NCI-H510A treated with DMSO at 0.1 percent for 48 hours (cell line): ENCODE measurements around the gene DMAC1.

Experiments used
- DNase-seq: peaks from one replicate; lab custom pipeline; 2025; lab: John Stamatoyannopoulos, UW

Gene DMAC1, protein sequence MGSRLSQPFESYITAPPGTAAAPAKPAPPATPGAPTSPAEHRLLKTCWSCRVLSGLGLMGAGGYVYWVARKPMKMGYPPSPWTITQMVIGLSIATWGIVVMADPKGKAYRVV

DNA sequence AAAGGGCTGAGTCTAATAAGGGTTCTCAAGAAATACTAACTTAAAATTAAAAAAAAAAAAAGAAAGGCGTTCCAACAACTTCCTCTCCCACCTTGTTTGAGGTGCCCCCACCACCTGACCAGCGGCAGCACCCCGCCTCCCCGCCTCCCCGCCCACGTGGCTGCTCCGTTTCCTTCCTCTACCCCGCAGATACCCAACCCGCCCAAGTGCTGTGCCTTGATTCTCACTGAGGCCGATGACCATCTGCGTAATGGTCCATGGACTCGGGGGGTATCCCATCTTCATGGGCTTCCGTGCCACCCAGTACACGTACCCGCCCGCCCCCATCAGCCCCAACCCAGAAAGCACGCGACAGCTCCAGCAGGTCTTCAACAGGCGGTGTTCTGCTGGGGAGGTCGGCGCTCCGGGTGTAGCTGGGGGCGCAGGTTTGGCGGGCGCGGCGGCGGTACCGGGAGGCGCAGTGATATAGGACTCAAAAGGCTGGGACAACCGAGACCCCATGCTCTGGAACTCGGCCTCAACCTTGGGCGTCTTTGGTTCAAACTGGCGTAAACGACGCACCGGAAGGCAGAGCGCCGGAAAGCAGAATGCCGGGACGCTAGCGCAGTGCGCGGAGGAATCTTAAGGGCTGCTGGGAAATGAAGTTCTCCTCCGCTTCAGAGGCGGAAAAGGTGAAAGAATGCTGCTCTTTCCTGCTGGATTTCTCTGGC, at the start of gene DMAC1:
DMAC1 (minus strand) TSS at position 545 of the 710 bp plus-strand sequence; CDS start at position 501, 44 bp downstream.
- DNase-seq, result peak; percentile 53

DNA sequence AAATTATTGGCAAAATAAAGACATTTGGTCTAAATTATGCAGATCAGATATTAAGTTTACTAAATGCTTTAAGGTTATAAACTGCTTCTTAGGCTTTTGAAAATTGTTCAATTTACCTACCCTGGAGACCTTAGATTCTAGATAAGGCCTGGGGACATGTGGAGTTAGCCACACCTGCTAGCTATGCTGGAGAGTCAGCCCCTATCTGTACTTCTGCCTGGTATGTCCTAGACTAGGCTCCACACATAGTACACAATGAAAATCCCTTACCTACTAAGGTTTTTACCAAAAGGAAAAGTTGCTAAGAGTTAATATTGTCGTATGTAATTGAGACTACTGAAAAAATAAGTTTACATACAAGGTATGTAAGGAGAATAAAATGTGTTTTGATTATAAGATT, 49.8 kb upstream of the DMAC1 start:
- DNase-seq, result no peak

DNA sequence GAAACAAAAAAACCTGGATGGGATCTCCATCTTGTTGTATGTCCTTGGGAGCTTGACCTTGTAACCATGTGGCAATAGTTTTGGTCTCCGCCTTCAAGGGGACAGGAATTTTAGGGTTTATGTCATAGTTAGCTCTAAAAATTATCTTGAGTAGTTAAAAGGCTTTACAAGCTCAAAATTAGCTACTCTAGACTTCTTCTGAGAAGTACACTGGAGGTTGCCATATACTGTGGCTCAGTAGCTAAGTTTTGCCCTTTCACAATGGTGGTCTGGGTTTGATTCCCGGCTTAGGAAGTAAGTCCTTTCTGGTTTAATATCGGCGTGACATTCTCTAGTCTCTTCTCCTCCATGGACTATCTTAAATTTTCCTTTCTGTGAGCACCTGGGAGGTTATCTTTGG, 48.9 kb upstream of the DMAC1 start:
- DNase-seq, result no peak

DNA sequence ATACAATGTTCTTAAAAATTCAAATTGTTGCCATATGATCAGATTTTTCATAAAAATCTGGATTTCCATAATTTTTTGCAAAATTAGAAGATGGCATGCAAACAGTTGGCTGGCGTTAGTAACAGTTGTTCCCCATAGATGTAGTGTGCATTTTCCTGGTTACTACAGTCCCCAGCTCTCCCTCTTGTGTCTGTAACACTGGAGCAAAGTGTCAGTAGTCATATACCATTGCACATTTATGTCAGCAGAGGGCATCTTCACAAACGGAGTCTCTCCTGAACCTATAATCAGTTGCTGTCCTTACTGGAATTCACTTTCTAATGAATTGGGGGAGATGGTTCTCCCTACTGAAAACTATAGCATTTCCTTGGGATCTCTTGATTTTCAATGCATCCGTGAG, 44.7 kb upstream of the DMAC1 start:
- no peak for DNase-seq

DNA sequence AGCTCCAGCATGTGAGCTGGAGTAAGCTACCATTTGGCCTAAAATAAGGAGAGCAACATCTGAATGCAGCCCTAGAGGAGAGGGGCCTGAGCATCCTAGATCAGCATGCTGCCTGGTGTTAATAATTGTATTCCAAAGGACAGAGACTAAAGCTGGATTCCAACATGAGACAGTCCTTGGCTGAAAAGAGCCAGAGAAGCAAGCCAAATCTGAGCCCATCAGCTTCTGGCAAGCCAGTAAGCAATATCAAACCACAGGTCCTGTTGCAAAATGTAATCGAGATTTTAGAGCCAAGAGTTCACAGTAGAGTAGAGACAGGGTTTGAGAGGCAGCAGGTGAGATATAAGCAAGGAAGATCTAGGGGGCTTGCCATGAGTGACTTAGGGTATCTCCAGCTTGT, 42.3 kb upstream of the DMAC1 start:
- no peak for DNase-seq

DNA sequence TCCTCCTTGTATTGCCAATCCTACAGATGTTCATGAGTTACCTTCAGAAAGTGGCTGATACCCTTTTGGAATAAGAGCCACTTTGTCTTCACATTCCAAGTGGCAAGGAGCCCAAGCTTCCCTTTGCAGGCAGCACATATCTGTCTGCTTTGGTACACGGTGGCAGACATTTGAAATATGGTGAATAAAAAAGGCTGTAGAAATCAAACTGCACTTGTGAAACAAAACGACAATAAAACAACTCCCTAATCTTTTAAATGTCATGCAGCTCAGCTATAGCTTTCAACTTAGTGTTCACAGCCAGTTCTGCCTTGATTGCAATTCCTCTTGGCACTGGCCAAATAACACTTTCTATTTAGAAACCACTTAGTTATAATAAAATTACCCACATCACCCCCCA, 35.0 kb upstream of the DMAC1 start:
- DNase-seq, result no peak

DNA sequence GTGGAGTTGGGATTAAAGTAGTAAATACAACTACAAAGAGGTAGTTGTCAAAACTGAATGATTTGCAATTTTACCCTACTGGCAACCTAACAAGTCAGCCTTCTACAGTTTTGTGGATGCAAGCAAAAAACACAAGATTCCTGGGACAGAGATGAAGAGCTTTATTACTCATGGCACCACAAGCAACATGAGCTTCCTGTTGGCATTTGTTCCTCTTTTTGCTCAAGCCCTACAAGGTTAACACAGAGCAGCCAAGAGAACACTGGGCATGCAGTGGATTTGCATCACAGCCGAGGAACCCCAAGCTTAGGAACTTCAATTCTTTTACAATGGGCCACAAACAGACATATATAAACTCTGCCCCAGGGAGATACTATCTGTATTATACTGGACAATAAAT, 28.8 kb upstream of the DMAC1 start:
- DNase-seq, result no peak

DNA sequence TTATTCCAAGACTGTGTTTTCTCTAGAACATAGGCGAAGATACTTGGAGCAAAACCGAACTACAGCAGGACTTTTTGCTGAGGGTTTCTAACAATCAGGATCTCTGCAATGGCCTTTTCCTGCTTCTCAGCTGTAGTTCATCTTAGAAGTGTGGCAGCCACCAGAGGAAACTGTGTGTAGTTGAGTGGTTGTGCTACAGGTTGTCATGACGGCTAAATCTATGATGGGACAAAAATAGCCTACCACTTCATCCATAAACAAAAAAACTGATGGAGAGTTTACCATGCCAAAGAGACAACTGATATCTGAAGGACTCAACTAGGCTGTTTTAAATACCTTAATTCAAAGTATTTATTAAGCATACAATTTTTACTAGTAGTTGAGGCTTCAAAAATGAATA, 28.2 kb upstream of the DMAC1 start:
- DNase-seq, result no peak

DNA sequence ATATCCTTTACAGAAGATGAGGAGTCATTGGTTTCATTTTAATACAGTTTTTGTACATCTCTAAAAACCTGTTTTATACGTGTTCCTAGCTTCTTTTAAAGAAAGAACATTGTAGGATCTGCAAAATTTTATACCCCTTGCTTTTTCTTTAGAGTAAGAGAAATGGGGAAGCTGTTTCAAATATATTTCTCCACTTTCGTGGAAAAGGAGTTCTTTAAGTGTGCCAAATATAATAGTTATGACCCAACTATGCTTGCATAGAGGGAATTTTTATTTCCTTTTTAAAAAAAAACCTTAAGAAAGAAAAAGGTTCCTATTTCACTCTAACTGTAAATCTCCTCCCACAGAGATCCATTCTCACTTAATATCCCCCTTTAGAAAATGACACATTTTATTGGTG, 27.5 kb upstream of the DMAC1 start:
- DNase-seq, result no peak

DNA sequence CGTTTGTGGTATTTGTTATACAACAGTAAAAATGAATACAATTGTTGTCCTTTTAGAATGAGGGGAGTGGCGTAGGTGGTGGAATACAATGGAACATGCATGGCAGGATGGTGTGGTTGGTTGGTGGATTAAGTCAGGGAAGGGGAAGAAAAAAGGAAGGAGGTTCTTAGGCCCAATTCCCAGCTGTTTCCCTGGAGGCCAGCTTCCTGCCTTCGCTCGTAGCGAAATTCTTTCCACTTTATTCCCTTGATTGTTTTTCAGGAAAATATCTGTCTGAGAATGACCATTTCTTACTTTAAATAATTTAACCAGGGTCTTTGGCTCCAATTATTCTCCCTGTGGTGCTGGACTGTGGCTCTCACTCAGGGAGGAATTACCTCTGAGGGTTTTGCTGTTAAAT, 24.1 kb upstream of the DMAC1 start:
- DNase-seq, result no peak

DNA sequence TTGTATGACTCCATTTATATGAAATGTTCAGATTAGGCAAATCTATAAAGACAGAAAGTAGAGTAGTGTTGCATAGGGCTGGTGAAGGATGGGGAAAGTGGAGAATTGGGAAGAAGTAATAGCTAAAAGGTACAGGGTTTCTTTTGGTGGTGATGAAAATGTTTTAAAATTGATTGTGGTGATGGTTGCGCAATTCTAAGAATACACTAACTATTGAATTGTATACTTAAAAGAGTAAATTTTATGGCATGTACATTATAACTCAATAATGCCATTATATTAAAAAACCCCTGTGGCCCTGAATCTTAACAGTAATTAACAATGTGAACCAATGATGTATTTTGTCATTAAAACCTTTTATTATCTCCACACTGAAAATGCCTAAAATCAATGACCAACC, 20.4 kb upstream of the DMAC1 start:
- DNase-seq, result no peak

DNA sequence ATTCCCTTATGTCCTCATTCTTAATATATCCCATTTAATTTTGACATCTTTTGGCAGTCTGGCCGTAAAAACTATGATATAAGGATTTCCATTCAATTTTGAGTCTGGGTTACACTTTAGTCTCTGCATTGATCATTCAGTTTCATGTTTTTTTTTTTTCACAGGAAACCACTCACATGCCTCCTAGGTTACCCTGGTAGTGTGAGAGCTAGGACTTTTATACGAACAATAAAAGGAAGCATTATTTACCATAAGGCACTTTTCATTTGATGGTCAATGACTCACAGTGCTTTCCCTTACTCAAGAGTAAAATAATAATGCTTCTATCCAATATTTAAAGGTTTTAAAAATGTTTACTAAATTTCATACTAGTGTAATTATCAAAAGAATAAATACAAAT, 16.4 kb upstream of the DMAC1 start:
- DNase-seq, result no peak

DNA sequence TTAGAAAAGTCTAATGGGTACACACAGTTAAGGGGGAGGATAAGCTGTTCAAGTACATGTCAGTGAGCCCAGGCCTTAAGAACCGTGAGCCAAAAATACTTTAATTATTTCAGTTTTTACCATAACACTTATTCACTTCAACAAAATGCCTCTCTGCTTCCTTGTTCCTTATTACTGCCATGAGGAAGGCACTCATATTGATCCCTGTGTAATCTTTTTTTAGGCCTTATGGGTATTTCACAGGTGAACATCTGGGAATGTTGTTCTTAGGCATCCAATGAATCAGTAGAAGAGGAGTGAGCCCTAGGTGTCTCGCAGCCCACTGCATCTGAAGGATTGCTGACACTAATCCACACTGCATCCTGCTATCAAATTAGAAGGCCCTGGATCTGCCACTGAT, 13.5 kb upstream of the DMAC1 start:
- DNase-seq, result no peak

DNA sequence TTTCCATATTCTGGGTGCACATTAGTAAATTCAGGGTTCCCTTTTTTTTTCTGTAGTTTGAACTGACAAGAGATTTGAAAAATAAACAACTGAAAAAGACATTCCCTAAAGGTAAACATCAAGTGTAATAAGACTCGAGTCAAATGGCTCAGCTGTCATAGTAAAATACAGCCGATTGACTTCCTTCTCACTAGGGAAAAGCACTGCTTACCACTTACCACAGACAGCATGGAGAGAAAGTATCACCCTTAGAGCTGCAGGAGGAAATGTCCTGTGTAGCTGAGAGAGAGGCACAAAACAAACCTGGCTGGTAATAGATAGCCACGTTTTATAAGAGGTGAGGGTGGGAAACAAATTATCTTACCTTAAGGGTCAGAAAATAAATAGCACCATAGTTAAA, 12.1 kb upstream of the DMAC1 start:
- peak; percentile 11 for DNase-seq

DNA sequence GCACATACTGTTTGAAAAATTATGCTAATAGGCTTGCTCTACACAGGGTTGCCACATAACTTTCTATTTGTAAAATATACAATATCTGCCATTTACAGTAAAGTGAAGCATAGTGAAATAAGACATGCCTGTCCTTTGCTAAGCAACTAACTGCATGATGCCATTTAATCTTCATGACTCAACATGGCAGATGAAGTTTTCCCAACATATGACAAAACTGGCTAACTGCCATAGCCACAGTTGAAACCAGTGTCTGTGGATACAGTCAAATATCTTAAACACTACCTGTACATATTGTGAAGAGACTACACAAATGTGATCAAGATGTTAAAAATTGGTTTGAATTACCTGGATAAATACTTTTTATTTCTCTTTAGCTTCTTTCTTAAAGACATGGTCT, 3.1 kb upstream of the DMAC1 start:
- DNase-seq, result no peak

DNA sequence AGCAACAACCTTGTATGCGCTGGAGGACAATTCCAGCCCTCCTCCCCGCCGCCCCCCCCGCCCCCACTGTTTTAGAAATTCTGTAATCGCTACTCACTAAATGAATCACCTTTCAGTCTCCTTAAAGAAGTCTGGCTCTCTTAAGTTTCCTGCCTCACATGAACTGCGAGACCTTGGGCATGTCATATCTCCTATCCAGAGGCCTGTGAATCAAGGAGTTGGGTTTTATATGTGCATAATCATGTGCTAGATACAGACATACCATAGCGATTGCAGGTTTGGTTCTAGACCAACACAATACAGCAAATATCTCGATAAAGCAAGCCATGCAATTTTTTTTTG, 337 bp upstream of the DMAC1 start:
- DNase-seq, result no peak

DNA sequence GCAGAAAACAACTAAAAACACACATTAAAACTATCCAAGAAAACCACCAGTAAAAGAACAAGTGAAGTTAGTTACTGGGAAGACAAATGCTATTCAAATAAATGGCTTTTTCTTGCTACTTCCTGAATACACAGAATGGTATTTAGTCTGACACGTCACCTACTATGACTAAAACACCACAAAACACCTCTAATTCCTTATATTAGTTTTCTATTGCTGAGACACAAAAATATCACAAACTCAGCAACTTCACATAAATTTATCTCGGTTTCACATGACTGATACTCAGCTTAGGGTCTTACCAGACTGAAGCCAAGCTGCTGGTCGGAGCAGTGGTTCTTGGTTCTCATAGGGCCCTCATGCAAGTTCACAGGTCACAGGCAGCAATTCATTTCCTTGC, 5.4 kb downstream of the DMAC1 start:
- DNase-seq, result no peak

DNA sequence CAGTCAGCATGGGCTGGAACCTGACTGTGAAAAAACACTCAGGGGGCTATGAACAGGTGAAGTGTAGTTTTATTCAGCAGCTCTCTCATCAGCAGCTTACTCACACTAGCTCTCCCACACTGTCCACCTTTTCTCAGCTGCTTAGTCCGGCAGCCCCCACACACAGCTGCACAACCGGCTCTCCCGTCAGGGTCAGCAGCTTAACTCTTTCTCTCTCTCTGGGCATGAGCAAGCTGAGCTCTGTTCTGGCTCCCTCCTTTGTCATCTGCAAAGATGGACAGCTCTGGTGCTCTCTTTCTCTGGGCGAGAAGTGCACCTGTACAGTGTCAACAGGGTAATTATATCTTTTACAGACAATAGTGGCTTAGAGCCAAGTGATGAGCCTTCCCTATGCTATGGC, 8.2 kb downstream of the DMAC1 start:
- DNase-seq, result peak; percentile 65

DNA sequence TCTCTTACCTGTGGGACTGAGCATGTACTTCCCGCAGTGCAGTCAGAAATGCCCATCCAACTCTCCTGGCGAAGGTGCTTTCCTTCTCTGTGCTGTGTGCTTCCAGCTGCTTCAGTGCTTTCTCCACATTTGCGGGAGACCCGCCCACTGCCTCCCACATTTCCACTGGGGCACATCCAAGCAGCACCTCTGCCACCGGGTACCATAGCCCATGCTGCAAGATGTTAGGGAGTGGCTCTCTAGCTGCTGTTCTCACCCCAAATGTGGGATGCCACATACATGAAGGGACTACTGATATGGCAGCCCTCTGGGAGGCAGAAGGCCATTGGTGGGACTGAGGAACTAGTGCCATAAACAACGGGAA, 8.8 kb downstream of the DMAC1 start:
- no peak for DNase-seq

DNA sequence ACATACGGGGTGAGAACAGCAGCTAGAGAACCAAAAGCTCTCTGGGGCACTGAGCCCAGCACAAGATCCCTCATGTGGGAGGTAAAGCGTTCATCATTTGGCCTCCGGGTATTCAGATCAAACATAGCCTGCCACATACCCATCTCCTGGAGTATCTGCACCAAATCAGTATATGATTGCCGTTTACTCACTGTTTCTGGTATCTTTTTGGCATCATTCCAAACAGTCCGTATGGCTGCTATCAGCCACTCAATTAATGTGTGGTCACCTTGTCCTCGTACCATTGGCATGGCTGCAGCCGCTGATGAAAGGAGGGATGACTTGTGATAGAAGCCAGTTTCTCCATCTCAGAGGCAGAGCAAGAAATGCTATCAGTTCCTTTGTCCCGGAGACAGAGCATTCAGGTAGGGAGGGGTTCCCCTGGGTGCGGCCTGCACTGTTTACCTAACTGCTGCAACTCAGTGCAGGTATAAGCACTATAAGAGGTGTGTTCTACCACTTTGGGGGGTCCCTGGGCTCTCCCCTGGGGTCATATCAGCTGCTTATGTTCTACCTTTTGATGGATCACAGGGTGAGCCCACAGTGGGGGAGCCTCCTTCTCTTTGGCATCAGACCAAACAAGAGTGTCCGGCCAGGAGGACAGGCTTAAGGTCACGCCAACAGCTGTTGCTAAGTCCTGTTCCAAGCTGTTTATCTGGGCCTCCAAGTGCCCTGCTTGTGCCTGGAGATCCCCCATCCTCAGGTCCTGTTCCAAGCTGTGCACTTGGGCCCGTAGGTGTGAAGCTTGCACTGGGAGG, 9.4 kb downstream of the DMAC1 start:
- DNase-seq, result no peak

DNA sequence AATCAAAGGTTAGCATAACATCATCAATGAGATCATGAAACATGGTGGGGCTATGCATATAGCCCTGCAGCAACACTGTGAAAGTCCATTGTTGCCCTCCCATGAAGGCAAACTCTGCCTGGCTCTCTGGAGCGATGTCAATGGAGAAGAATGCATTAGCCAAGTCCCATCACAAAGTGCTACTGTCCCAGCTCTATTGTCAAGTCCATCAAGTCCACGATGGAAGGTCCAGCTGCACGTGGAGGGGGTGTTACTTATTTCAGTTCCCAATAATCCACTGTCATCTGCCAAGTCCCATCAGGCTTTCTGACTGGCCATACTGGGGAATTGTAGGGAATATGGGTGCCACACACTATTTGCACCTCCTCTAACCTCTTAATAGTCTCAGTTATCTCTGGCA, 10.8 kb downstream of the DMAC1 start:
- no peak for DNase-seq

DNA sequence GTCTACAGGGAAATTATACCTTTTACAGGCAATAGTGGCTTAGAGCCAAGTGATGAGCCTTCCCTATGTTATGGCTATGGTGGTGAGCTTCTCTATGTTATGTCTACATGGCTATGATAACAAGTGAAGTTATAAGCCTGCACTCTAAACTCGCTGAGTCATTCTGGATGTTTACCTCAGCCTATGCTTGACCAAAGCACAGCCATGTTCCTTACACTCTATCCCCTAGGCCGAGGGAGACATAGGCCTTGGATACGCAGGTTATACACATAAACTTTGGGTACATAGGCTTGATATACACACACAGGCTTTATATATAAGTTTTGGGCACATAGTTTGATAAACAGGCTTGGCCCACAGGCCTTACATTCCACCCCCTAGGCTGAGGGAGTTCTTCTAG, 13.8 kb downstream of the DMAC1 start:
- no peak for DNase-seq

DNA sequence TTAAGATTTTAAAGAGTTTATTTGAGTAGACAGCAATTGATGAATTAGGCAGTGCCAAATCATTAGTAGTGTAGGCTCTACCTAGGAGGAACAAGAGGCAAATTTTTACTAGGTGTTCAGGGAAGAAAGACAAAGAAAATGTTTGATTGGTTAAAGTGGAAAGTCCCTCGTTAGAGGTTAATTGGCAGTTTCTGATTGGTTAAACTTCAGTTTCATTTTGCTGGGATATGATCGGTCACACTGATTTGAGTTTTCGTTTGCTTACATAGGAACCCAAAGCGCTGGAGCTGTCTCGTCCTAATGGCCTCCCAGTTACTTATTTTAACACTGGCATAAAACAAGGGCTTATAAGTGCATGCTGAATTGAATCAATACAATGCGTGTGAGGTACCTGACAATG, 15.1 kb downstream of the DMAC1 start:
- no peak for DNase-seq

DNA sequence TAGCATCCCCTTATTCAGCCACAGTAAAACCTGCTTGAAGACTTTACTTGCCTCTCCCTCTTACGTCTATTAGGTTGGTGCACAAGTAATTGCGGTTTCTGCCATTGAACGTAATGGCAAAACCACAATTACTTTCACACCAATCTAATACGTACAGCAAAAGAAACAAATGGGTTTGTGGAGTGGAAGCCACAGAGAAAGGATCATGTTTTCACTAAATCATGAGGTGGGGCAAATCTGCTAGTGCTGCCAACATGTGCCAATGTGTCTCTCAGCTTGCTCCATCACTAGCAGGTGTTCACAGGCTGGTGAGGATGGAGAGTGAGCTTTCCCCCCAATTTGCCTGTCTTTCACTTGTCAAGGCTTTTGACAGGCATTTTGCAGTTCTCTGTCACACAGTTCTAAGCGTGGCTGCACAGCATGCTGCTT, 15.9 kb downstream of the DMAC1 start:
- no peak for DNase-seq
